Measurements from ENCODE around the gene ECM1.

Gene ECM1

GRCh38 chr1:150552128-150552910, 44.4 kb downstream of the ECM1 start:
- DNase-seq (ENCODE audit: extremely low spot score): no peak
- no peak for TF ChIP-seq ARNT (IDR thresholded peaks at IDR 0.05)
- no peak for TF ChIP-seq ZNF384 (IDR thresholded peaks at IDR 0.05)
- no peak for TF ChIP-seq LEF1 (IDR thresholded peaks at IDR 0.05; ENCODE audit: borderline replicate concordance)
- TF ChIP-seq, protein P1, sequence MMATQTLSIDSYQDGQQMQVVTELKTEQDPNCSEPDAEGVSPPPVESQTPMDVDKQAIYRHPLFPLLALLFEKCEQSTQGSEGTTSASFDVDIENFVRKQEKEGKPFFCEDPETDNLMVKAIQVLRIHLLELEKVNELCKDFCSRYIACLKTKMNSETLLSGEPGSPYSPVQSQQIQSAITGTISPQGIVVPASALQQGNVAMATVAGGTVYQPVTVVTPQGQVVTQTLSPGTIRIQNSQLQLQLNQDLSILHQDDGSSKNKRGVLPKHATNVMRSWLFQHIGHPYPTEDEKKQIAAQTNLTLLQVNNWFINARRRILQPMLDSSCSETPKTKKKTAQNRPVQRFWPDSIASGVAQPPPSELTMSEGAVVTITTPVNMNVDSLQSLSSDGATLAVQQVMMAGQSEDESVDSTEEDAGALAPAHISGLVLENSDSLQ (IDR thresholded peaks at IDR 0.05): no peak
- no peak for TF ChIP-seq SUZ12 (IDR thresholded peaks at IDR 0.05)
- TF ChIP-seq FOXM1 (IDR thresholded peaks at IDR 0.05; ENCODE audit: borderline replicate concordance): no peak
- TF ChIP-seq NFRKB (IDR thresholded peaks at IDR 0.05): no peak
- TF ChIP-seq CTBP1 (IDR thresholded peaks at IDR 0.05; ENCODE audit: borderline replicate concordance): no peak
- TF ChIP-seq FOXK2 (IDR thresholded peaks at IDR 0.05): no peak
- no peak for TF ChIP-seq SP1 (IDR thresholded peaks at IDR 0.05)
- TF ChIP-seq FOXA1 (IDR thresholded peaks at IDR 0.05): no peak
- no peak for TF ChIP-seq ELF4 (IDR thresholded peaks at IDR 0.05)
- TF ChIP-seq HDGF (IDR thresholded peaks at IDR 0.05; ENCODE audit: borderline replicate concordance): no peak
- ChIA-PET POLR2A (interaction anchor here (0.8 to 2.2 kb wide), 5 partner anchors 10 to 77 kb away, joined by 3 to 9 read pairs (median 4); partner anchors contain the start of genes ENSA, FALEC and MCL1), CTCF (interaction anchor here (0.6 to 1.9 kb wide), 3 partner anchors 8 to 274 kb away, joined by 3 to 10 read pairs (median 5); no protein-coding TSS in a partner anchor)

DNA sequence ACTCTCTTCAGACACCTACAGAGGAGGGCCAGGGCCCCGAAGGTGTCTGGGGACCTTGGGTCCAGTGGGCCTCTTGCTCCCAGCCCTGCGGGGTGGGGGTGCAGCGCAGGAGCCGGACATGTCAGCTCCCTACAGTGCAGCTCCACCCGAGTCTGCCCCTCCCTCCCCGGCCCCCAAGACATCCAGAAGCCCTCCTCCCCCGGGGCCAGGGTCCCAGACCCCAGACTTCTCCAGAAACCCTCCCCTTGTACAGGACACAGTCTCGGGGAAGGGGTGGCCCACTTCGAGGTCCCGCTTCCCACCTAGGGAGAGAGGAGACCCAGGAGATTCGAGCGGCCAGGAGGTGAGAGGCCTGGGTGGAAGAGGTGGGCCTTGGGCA, 45.0 kb downstream of the ECM1 start:
- POLR2A ChIA-PET: interaction anchor here (1.0 to 1.5 kb wide), 3 partner anchors 9 to 27 kb away, joined by 3 to 4 read pairs (median 3); partner anchors contain the start of gene MCL1
- TF ChIP-seq L3MBTL2 (conservative IDR thresholded peaks at IDR 0.05) (no peak), ARNT (IDR thresholded peaks at IDR 0.05) (no peak), FOXA1 (IDR thresholded peaks at IDR 0.05) (no peak), SP1 (IDR thresholded peaks at IDR 0.05) (no peak), ELF4 (IDR thresholded peaks at IDR 0.05) (no peak), FOXM1 (IDR thresholded peaks at IDR 0.05; ENCODE audit: borderline replicate concordance) (no peak), SUZ12 (IDR thresholded peaks at IDR 0.05) (no peak), ZNF384 (IDR thresholded peaks at IDR 0.05) (no peak)
- TF ChIP-seq, protein P1 (IDR thresholded peaks at IDR 0.05): no peak
- CTCF ChIA-PET: interaction anchor here (1.9 kb wide), 1 partner anchor 8 kb away, joined by 10 read pairs; no protein-coding TSS in a partner anchor
- DNase-seq (ENCODE audit: extremely low spot score): no peak

DNA sequence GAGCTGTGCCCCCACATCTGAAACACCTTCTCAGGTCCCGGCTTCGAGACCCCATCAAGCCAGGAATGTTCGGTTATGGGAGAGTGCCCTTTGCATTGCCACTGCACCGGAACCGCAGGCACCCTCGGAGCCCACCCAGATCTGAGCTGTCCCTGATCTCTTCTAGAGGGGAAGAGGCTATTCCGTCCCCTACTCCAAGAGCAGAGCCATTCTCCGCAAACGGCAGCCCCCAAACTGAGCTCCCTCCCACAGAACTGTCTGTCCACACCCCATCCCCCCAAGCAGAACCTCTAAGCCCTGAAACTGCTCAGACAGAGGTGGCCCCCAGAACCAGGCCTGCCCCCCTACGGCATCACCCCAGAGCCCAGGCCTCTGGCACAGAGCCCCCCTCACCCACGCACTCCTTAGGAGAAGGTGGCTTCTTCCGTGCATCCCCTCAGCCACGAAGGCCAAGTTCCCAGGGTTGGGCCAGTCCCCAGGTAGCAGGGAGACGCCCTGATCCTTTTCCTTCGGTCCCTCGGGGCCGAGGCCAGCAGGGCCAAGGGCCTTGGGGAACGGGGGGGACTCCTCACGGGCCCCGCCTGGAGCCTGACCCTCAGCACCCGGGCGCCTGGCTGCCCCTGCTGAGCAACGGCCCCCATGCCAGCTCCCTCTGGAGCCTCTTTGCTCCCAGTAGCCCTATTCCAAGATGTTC, 45.6 kb downstream of the ECM1 start:
- POLR2A ChIA-PET: interaction anchor here (0.9 to 1.0 kb wide), 3 partner anchors 10 to 26 kb away, joined by 3 read pairs; partner anchors contain the start of gene MCL1
- no peak for TF ChIP-seq LEF1 (IDR thresholded peaks at IDR 0.05; ENCODE audit: borderline replicate concordance)
- no peak for TF ChIP-seq CTBP1 (IDR thresholded peaks at IDR 0.05; ENCODE audit: borderline replicate concordance)
- TF ChIP-seq SP1 (IDR thresholded peaks at IDR 0.05): no peak
- no peak for TF ChIP-seq NFRKB (IDR thresholded peaks at IDR 0.05)
- TF ChIP-seq FOXK2 (IDR thresholded peaks at IDR 0.05): no peak
- TF ChIP-seq ZNF384 (IDR thresholded peaks at IDR 0.05): no peak
- TF ChIP-seq BHLHE40 (IDR thresholded peaks at IDR 0.05; ENCODE audit: borderline replicate concordance): no peak
- no peak for TF ChIP-seq FOXA1 (IDR thresholded peaks at IDR 0.05)
- TF ChIP-seq SUZ12 (IDR thresholded peaks at IDR 0.05): no peak
- TF ChIP-seq L3MBTL2 (conservative IDR thresholded peaks at IDR 0.05): no peak
- TF ChIP-seq ARNT (IDR thresholded peaks at IDR 0.05): no peak
- CTCF ChIA-PET: interaction anchor here (0.5 to 1.9 kb wide), 2 partner anchors 7 to 21 kb away, joined by 6 to 10 read pairs; no protein-coding TSS in a partner anchor
- DNase-seq (ENCODE audit: extremely low spot score): no peak

DNA sequence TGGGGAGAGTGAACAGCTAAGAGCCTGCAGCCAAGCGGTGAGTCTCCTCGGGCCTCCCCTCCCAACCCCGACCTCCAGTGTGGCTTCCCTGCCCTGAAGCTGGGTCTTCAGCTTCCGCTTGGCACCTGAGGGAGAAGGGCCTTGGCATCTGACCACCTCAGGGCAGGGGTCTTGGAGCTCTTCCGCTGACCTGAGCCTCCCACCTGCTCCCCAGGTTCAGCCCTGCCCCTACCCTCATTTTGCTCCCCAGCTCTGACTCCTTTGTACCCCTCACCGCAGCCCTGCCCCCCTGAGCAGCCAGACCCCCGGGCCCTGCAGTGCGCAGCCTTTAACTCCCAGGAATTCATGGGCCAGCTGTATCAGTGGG, 46.2 kb downstream of the ECM1 start:
- no peak for TF ChIP-seq ZNF384 (IDR thresholded peaks at IDR 0.05)
- no peak for TF ChIP-seq FOXK2 (IDR thresholded peaks at IDR 0.05)
- ChIA-PET POLR2A (interaction anchor here (0.9 to 1.0 kb wide), 2 partner anchors 9 to 26 kb away, joined by 3 read pairs; partner anchors contain the start of gene MCL1), CTCF (interaction anchor here (0.5 kb wide), 1 partner anchor 21 kb away, joined by 6 read pairs; no protein-coding TSS in a partner anchor)
- DNase-seq (ENCODE audit: extremely low spot score): no peak

DNA sequence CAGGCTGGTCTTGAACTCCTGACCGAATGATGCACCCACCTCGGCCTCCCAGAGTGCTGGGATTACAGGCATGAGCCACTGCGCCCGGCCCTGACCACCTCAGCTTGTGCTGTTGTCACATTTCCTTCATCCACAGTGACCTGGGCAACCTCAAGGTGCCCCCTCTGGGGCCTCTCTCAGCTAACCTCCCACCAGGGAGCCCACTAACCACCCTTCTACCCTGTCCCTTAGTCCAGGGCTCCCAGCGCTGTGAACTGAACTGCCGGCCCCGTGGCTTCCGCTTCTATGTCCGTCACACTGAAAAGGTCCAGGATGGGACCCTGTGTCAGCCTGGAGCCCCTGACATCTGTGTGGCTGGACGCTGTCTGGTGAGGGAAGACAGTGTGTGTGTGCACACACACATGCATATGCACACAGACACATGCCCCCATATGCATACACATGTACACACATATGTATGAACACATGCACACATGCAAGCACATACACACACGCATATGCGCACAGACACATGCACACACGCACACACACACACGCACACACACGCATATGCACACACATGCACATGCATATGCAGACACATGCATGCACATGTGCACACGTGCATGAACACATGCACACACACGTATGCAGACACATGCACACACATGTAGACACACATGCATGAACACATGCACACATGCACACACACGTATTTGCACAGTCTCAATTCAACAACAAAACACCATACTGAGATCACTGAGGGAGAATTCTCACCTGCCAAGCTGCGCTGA, 47.5 kb downstream of the ECM1 start:
- DNase-seq (ENCODE audit: extremely low spot score): no peak
- TF ChIP-seq BHLHE40 (IDR thresholded peaks at IDR 0.05; ENCODE audit: borderline replicate concordance) (no peak), FOXK2 (IDR thresholded peaks at IDR 0.05) (no peak), ARNT (IDR thresholded peaks at IDR 0.05) (no peak), CTBP1 (IDR thresholded peaks at IDR 0.05; ENCODE audit: borderline replicate concordance) (no peak), SUZ12 (IDR thresholded peaks at IDR 0.05) (no peak), ELF4 (IDR thresholded peaks at IDR 0.05) (no peak), L3MBTL2 (conservative IDR thresholded peaks at IDR 0.05) (no peak), FOXM1 (IDR thresholded peaks at IDR 0.05; ENCODE audit: borderline replicate concordance) (no peak), FOXA1 (IDR thresholded peaks at IDR 0.05) (no peak), SP1 (IDR thresholded peaks at IDR 0.05) (no peak), LEF1 (IDR thresholded peaks at IDR 0.05; ENCODE audit: borderline replicate concordance) (no peak), HDGF (IDR thresholded peaks at IDR 0.05; ENCODE audit: borderline replicate concordance) (no peak), ZNF384 (IDR thresholded peaks at IDR 0.05) (no peak)
- TF ChIP-seq, protein P1 (IDR thresholded peaks at IDR 0.05): no peak
- POLR2A ChIA-PET: interaction anchor here (1.8 kb wide), 1 partner anchor 24 kb away, joined by 5 read pairs; the partner anchor contains the start of gene MCL1
- CTCF ChIA-PET: no interaction called here
